Measurements from ENCODE around the gene TSPYL1. TPM values are rescaled to one million over a fixed set of nuclear protein-coding genes. Genes with fewer than 3 reads are reported as not detected.

Gene TSPYL1
- total and polyA plus RNA-seq, 2 of the 8 experiments (the other 6 are each of a cell fraction or from before 2014, with no cell fraction given), result 33.2 to 79.1 TPM

- H3K27ac ChIP-seq (ENCODE audit: low read depth, low read length), result no peak overlapping the region
- no peak overlapping the region for H2AK5ac ChIP-seq (ENCODE audit: low read depth, low read length)
- DNase-seq (ENCODE audit: low read depth in 1 of 2, low spot score in 2 of 2), result no peak
- peaks cover 0 to 1% (median 0%) of the 10 kb centered on the region in 4 experiments; a peak in 1 of 7 replicates for H3K27me3 ChIP-seq (replicated peaks in 1 of 4; ENCODE audit: control insufficient read depth in 3 of 4, extremely low read depth in 1 of 4, insufficient read depth in 3 of 4, low read length in 3 of 4)
- no peak overlapping the region for H3K56ac ChIP-seq (replicated peaks; ENCODE audit: insufficient read length, low read depth, low read length)
- H2AFZ ChIP-seq (ENCODE audit: low read length), result no peak overlapping the region
- no peaks in the 10 kb centered on the region; a peak in 1 of 7 replicates for H3K4me1 ChIP-seq (replicated peaks in 1 of 4; ENCODE audit: control insufficient read depth in 3 of 4, insufficient read depth in 4 of 4, low read length in 3 of 4)
- ChIA-PET POLR2A (ENCODE audit: partially characterized antibody) (no interaction called here), CTCF (ENCODE audit: partially characterized antibody) (interaction anchor here (0.6 to 1.0 kb wide), 4 partner anchors 12 to 248 kb away, joined by 3 to 4 read pairs (median 3); no protein-coding TSS in a partner anchor)
- no peaks in the 10 kb centered on the region for H3K9me3 ChIP-seq (ENCODE audit: insufficient read depth in 2 of 2, low read depth in 1 of 2, low read length in 1 of 2)
- no peak overlapping the region for H2BK20ac ChIP-seq (ENCODE audit: low read length)
- no peak overlapping the region for H3K9ac ChIP-seq (replicated peaks in 1 of 4; ENCODE audit: extremely low read depth in 1 of 4, low read depth in 3 of 4, low read length in 3 of 4)
- no peak overlapping the region for H2BK5ac ChIP-seq (ENCODE audit: low read depth, low read length)
- H2BK120ac ChIP-seq (replicated peaks; ENCODE audit: low read depth, low read length), result no peak overlapping the region
- H3K36me3 ChIP-seq (ENCODE audit: control insufficient read depth in 2 of 4, insufficient read depth in 4 of 4, low read length in 3 of 4), result no peaks in the 10 kb centered on the region
- H2BK12ac ChIP-seq (ENCODE audit: low read depth, low read length), result no peak overlapping the region
- H4K20me1 ChIP-seq (replicated peaks in 1 of 2; ENCODE audit: control insufficient read depth in 1 of 2, insufficient read depth in 2 of 2, low read length in 2 of 2), result no peaks in the 10 kb centered on the region
- H3K4ac ChIP-seq (replicated peaks; ENCODE audit: insufficient read length, low read depth, low read length), result no peak overlapping the region
- no peak overlapping the region for H3K4me3 ChIP-seq (ENCODE audit: extremely low read depth in 1 of 4, insufficient read depth in 2 of 4, low read depth in 3 of 4, low read length in 4 of 4)
- H3K23ac ChIP-seq (ENCODE audit: insufficient read length), result no peak overlapping the region
- no peak overlapping the region for H3K4me2 ChIP-seq (ENCODE audit: insufficient read depth in 1 of 2, low read depth in 2 of 2, low read length in 2 of 2)
- H4K91ac ChIP-seq (replicated peaks; ENCODE audit: insufficient read length, low read length), result no peak overlapping the region
- FAIRE-seq, result no peak
- no peak overlapping the region for H2BK15ac ChIP-seq (ENCODE audit: low read length)
- H4K8ac ChIP-seq (ENCODE audit: extremely low read depth, insufficient read depth, low read length), result no peak overlapping the region
- no peaks in the 10 kb centered on the region for H3K79me1 ChIP-seq (ENCODE audit: low read depth, low read length)
- TF ChIP-seq POLR2A (IDR thresholded peaks at IDR 0.05; ENCODE audit: control extremely low read depth in 1 of 2, low read depth in 2 of 2, low read length in 2 of 2) (no peak), GABPA (IDR thresholded peaks at IDR 0.05; ENCODE audit: borderline replicate concordance, insufficient read depth, low read length) (no peak), SUZ12 (IDR thresholded peaks at IDR 0.05; ENCODE audit: low read length) (no peak), TBP (IDR thresholded peaks at IDR 0.05; ENCODE audit: low read depth, low read length) (no peak), GTF2F1 (IDR thresholded peaks at IDR 0.05; ENCODE audit: borderline replicate concordance, low read depth, low read length) (no peak), EGR1 (IDR thresholded peaks at IDR 0.05; ENCODE audit: borderline replicate concordance, low read depth, low read length) (no peak), RAD21 (IDR thresholded peaks at IDR 0.05 in 1 of 2, conservative IDR thresholded peaks at IDR 0.05 in 1 of 2; ENCODE audit: low read depth in 2 of 2, low read length in 2 of 2) (no peak), BCL11A (IDR thresholded peaks at IDR 0.05; ENCODE audit: low read depth in 2 of 2, low read length in 2 of 2) (no peak), FOSL1 (IDR thresholded peaks at IDR 0.05; ENCODE audit: insufficient read depth, low read depth, low read length) (no peak)
- no peak overlapping the region for H3K18ac ChIP-seq (ENCODE audit: extremely low read depth, low read length)
- no peaks in the 10 kb centered on the region for H3K23me2 ChIP-seq (ENCODE audit: low read depth, low read length)
- 89% methylated on average over 2 of the region's 2 CpGs; no CpG with 5 or more reads in 1 of the 2 experiments for WGBS, 2 experiments (ENCODE audit: extremely low coverage in 1 of 2, insufficient coverage in 1 of 2, insufficient read length in 1 of 2, insufficient replicate concordance in 2 of 2, low coverage in 1 of 2, low lambda C conversion rate in 2 of 2, missing lambda C conversion rate in 1 of 2)
- H3K14ac ChIP-seq (ENCODE audit: insufficient read length), result no peak overlapping the region
- no peak overlapping the region for H4K5ac ChIP-seq (ENCODE audit: insufficient read length, low read depth, low read length)
- H3K79me2 ChIP-seq (ENCODE audit: control insufficient read depth in 1 of 2, insufficient read depth in 2 of 2, low read length in 2 of 2), result no peaks in the 10 kb centered on the region
Observed at GRCh38 chr6:116313101-116313776, 33.5 kb upstream of the TSPYL1 start.

Data from H1 (cell line).